Activated T-cell treated with anti-CD3 and anti-CD28 coated beads for 4 hours (primary cell): ENCODE results near the gene VASH2.

Experiments used
- DNase-seq: peaks from one replicate; pipeline ENCODE4 v3.0.0-alpha.2; 2020

VASH2 gene

GRCh38 chr1:212930986-212931678 is 19.2 kb upstream of the VASH2 start:
- DNase-seq, result no peak

DNA sequence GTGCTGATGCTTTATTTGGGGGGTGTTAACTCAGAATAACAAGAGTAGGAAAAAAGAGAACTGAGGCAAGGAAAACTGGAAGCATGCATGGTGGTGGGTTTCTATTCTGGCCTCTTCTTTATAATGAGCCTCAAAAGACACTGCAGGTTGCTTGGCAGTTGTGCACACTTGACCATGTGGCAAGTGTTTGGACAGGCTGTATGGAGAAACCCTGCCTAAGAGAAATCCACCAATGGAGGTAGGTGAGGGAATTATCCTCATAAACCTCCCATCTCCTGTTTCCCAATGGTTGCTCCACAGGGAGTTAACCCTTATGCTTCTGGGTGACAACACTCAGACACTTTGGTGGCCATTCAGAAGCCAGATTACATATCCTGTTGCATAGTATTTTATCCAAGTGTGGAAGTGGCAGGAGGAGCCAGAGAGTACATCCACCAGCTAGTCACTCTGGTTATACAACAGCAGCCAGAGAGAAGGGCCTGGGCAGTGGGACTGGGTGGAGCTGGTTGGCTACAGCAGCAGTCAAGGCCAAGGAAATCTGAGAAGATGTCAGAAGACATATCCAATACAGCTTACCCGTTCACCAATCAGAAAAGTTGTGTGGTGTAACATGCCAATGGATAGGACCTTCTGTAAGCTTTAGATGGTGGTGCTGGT is 16.4 kb upstream of the VASH2 start:
- no peak for DNase-seq

DNA sequence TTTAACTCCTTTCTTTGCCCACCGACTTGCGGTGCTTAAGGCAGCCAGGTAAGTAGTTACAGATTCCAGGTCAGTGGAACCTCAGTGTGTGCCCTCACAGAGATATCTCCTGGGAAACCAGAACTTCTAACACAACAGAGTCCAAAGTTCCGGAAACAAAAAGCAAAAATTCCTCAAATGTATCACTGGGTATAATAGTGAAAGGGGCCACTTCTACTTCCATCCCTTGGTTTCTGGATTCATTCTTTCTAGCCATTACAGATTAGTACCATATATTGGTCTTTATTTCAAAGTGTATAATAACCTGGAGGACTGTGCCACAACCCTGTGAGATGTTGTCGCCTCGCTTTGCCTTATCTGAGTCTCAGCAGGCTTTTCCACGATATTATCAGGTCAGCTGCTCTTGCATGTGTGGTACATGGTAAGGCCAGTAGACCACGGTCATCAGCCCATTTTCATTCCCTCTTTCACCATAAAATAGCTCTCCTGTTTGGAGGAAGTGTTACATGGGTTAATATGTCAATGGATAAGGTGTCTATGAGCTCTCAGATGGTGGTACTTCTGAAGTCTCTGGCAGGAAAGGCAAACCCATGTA is 14.9 kb upstream of the VASH2 start:
- DNase-seq, result no peak

DNA sequence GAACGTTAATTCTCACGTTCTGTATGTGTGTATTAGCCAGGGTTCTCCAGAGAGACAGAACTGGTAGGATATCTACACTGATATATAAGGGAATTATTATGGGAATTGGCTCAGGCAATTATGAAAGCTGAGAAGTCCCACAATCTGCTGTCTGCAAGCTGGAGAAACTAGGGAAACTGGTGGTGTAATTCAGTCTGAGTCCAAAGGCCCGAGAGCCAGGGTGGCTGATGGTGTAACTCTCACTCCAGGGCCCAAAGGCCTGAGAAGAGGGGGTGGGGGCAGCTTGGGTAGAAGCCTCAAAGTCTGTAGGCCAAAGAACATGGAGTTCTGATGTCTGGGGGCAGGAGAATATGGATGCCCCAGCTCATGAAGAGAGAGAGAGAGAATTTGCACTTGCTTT is 13.3 kb upstream of the VASH2 start:
- no peak for DNase-seq

- DNase-seq, result no peak
Observed at GRCh38 chr1:212938846-212939245, 11.5 kb upstream of the VASH2 start.

- no peak for DNase-seq
Observed at GRCh38 chr1:212941452-212941851, 8.9 kb upstream of the VASH2 start.

DNA sequence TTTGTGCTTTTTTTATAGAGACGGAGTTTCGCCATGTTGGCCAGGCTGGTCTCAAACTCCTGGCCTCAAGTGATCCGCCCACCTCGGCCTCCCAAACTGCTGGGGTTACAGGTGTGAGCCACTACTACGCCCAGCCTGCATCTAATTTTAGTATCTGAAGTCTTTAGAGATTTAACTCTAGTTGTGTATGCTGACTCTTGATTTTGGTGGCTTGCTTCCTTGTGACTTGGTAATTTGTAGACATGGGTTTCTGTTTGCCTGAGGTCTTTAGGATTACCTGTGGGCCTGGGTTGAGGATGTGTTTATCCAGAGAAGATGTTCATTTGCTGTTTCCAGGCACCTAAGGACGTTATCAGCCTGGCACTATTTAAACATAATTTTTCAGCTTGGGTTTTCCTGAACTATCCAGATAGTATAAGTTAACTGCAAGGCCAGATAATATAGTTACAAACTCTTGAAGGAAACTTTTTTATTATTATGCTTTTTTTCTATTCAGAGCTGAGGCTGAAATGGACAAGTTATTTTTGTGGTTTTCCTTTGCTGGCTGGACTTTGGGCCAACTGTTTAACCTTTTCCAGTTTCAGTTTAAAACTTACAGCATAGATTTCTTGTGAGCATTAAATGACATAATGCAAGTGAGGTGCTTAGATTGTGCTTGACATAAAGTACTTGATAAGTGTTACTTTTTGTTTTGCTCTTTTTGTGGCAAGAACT is 7.5 kb upstream of the VASH2 start:
- no peak for DNase-seq

GRCh38 chr1:212943393-212943710 is 7.0 kb upstream of the VASH2 start:
- DNase-seq, result no peak

- DNase-seq, result no peak
Observed at GRCh38 chr1:212944229-212944901, 6.0 kb upstream of the VASH2 start.

DNA sequence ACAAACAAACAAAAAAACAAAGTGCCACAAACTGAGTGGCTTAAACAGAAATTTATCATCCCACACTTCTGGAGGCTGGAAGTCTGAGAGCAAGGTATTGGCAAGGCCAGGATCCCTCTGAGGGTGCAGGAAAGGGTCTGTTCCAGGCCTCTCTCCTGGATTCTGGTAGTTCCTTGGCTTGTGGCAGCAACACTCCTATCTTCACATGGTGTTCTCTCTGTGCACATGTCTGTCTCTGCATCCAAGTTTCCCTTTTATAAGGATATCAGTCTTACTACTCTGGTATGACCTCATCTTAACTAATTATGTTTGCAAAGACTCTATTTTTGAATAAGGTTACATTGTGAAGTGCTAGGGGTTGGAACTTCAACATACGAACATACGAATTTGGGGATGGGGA is 5.3 kb upstream of the VASH2 start:
- DNase-seq, result no peak

- DNase-seq, result no peak
Observed at GRCh38 chr1:212945463-212946160, 4.7 kb upstream of the VASH2 start.

- DNase-seq, result no peak
Observed at GRCh38 chr1:212946872-212947271, 3.5 kb upstream of the VASH2 start.

DNA sequence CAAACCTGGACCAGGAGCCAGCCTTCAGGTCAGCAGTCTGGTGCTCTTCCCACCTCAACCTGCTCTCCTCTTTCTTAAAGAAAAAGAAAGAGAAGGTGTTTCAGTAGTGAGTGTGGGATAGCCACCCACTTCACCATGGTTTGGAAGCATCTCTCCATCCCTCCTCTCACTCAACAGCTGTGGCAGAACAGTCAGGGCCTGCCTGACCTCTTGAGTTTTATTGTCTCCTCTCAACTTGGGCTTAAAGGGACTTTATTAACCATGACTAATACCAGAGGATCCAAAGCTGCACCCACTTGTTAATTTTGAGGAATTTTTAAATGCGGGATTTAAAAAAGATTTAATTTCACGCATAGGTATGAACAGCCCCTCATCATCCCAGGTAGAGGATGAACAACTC is 570 bp upstream of the VASH2 start:
- no peak for DNase-seq

GRCh38 chr1:212951126-212951946 is 995 bp downstream of the VASH2 start:
- no peak for DNase-seq

DNA sequence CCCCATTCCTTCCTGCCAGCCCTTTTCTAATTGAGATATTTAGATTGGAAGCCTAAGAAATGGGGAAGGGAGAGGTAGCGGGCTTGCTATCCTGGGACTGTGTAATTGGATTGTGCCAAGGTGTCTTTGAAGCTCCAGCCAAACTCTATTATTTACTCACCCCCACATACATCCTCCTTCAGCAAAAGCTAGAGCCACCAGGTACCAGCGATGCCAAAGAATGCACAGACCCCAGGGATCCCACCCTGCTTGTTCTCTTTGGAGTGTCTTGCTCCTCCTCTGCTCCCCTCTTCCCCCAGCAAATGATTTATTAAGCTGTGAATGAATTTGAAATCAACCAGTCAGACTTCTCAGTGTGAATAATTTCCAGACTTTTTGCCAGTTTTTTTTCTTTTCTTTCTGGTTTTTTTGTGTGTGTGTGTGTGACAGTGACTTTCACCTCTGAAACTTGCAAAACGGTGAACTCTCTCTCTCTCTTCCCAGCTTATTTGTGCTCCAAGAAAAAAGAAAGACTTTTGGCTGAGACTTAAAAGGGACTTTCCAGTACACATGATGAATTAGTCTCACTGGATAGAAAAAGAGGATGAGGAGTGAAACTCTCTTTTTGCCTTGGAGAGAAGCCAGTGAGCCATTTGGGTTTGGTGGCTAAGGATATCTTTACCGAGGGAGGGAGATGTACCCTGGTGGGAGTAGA is 1.8 kb downstream of the VASH2 start:
- DNase-seq, result no peak

DNA sequence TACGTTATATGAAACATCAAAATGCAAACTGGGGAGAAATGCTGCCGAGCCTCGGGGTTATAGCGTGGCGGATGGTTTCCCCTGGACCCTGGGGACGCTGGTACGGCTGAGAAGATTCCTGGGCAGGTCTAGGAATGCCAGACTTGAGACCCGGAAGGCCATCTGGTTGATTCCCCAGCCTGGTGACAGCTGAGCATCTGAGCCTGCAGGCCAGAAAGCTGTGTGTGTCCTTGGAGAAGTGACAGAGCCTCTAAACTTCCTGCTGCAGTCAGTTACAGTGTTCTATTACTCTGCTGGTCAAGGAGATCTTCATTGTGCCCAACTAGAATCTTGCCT is 2.3 kb downstream of the VASH2 start:
- DNase-seq, result no peak

DNA sequence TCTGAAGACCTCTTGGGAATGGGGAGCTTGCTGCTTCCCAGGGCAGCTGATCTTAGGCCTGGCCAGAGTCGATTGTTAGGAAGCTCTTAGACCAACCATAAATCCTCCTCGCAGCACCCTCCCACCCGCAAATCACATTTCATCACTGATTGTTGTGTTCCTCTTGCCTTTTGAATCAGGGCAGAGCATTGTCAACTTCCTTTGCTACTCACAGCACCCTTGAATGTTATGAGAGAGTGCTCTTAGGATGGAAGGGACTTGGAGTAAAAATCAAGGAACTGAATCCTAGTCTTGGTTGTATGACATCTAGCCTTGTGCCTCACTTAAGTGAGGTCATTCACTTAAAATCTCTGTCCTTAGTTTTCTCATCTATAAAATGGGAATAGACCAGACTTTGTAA is 3.0 kb downstream of the VASH2 start:
- no peak for DNase-seq

DNA sequence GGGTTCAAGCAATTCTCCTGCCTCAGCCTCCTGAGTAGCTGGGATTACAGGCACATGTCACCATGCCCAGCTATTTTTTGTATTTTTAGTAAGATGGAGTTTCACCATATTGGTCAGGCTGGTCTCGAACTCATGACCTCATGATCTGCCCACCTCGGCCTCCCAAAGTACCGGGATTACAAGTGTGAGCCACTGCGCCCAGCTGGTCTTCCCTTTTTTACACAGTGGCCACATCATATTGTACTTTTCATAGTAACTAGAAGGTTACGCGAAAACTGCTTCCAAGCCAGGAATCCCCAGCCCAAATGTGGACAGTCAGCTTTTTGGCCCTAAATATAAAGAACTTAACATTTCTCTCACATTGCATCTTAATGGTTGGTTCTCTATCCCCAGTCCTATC is 4.2 kb downstream of the VASH2 start:
- no peak for DNase-seq

DNA sequence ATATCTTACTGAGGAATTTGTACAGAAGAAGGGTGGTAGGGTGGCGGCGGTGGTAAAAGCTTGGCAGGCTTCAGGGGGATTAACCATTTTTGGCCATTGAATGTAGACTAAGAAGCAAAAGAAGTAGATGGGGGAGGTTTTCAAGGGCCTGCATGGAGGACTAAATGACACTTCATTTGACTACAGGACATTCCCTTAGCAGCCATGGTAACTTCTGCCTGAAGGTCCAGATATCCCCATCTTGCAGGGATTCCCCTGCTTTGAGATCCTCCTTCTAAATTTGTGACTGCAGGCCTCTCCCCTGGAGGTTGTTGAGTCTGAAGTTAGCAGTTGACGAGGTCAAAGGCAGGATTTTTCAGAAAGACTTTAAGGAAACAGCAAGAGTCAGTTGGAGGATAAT is 4.8 kb downstream of the VASH2 start:
- no peak for DNase-seq

DNA sequence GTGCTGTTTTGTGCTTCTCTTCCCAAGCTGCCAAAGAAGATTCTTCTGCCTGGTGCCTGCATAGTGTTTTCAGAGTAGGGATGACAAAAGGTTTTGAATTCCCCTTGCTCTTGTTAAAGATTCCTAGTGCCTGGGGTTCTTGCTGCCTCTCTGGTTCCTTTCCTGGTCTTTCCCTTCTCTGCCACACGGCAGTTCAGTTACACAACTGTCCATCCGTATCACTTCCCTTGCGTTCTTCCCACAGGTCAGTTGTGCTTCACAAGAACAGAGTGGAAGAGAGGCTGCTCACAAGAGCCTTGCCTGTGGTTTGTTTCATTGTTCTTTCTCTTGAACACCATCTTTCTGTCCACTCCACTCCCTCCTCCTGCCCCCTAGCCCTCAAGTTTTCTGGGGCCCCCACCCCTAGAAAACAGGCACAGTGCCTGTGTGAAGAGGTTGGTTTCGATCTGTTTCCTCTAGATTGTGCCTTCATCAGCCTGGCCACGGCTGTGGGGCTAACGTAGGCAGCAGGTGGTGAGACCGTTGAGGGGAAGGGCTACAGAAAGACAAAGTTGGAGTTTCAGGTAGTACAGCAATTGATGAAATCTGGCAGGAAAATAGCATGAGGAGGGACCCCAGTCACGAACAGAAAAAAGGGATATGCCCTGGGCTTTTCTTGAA is 5.8 kb downstream of the VASH2 start:
- DNase-seq, result no peak

- DNase-seq, result no peak
Observed at GRCh38 chr1:212957546-212957945, 7.2 kb downstream of the VASH2 start.
